K562 (cell line): Measurements from ENCODE around the gene CAMK2B. TPM values are rescaled to one million over a fixed set of nuclear protein-coding genes. Genes with fewer than 3 reads are reported as not detected.

Source experiments
- ZBTB1 ChIP-seq: sonication (generic); formaldehyde crosslinking; IDR thresholded peaks from 2 replicates; pipeline ENCODE4 v1.8.1; 2023; ENCODE audit warnings: missing genetic modification reagents, low read depth, mild to moderate bottlenecking, borderline replicate concordance
- ZNF444 ChIP-seq: fragments of 250-450 bp; sonication (Bioruptor Pico); IDR thresholded peaks from 2 replicates; pipeline ENCODE4 v1.4.0; 2020; ENCODE audit warnings: mild to moderate bottlenecking, moderate library complexity
- polyA plus RNA-seq, 8 experiments: library from polyadenylated mRNA; depleted of rRNA in 4 of 8; stranded (reverse) in 5 of 8; unstranded in 3 of 8; fragments of >200 nt; fragmentation: Nextera tagmentation in 2 of 8; fragmentation: Illumina TruSeq in 1 of 8; extraction: Ambion mirVana in 2 of 8; extraction: Trizol in 1 of 8; gene quantifications; 2 replicates each; pipeline versions ENCODE4 v1.2.1 to v1.2.3, GENCODE V29; 2011 to 2014; ENCODE audit warnings: inconsistent platforms in 1 of 8, missing spikeins in 1 of 8
- total RNA-seq, 7 experiments: library from RNA; depleted of rRNA in 6 of 7; stranded (reverse); fragments of >200 nt in 6 of 7; fragmentation: Illumina TruSeq in 2 of 7; extraction: Trizol in 2 of 7; gene quantifications; 2 replicates each; pipeline versions ENCODE4 v1.2.1 to v1.2.3, GENCODE V29; 2011 to 2021; ENCODE audit warnings: low replicate concordance in 1 of 7
- TF ChIP-seq, protein P1 (sequence below): fragments of 450-650 bp; IDR thresholded peaks from 2 replicates; pipeline ENCODE4 v1.6.1; 2016; ENCODE audit warnings: low read depth
- TF ChIP-seq, protein P2 (sequence below): conservative IDR thresholded peaks from 2 replicates; pipeline ENCODE4 v1.6.1; 2011; ENCODE audit warnings: low read depth, mild to moderate bottlenecking, low read length; ENCODE audit not compliant: control insufficient read depth

CAMK2B gene
- total and polyA plus RNA-seq, 9 of the 15 experiments (the other 6 are each of a cell fraction or from before 2014, with no cell fraction given), result 0.04 to 0.09 (median 0.05) TPM; not detected in 4

DNA sequence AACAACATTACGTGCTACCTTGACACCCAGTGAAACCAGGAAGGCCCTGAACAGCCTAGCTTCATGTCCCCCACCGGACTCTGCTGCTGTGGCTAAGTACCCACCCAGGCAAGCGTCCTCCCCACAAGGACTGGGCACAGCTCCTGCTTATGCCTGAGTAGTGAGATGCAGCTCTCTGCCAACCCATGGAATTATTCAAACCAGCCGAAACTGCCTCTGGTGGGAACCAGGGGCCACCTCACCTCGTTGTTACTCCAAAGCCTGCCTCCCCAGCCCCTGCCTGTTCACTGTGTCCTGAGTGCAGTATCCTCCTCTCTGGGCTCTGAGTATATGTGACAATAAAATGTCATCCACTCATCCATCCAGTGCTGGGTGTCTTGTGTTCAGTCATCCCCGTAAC, 52.4 kb downstream of the CAMK2B start (continued):
- TF ChIP-seq, protein P1, sequence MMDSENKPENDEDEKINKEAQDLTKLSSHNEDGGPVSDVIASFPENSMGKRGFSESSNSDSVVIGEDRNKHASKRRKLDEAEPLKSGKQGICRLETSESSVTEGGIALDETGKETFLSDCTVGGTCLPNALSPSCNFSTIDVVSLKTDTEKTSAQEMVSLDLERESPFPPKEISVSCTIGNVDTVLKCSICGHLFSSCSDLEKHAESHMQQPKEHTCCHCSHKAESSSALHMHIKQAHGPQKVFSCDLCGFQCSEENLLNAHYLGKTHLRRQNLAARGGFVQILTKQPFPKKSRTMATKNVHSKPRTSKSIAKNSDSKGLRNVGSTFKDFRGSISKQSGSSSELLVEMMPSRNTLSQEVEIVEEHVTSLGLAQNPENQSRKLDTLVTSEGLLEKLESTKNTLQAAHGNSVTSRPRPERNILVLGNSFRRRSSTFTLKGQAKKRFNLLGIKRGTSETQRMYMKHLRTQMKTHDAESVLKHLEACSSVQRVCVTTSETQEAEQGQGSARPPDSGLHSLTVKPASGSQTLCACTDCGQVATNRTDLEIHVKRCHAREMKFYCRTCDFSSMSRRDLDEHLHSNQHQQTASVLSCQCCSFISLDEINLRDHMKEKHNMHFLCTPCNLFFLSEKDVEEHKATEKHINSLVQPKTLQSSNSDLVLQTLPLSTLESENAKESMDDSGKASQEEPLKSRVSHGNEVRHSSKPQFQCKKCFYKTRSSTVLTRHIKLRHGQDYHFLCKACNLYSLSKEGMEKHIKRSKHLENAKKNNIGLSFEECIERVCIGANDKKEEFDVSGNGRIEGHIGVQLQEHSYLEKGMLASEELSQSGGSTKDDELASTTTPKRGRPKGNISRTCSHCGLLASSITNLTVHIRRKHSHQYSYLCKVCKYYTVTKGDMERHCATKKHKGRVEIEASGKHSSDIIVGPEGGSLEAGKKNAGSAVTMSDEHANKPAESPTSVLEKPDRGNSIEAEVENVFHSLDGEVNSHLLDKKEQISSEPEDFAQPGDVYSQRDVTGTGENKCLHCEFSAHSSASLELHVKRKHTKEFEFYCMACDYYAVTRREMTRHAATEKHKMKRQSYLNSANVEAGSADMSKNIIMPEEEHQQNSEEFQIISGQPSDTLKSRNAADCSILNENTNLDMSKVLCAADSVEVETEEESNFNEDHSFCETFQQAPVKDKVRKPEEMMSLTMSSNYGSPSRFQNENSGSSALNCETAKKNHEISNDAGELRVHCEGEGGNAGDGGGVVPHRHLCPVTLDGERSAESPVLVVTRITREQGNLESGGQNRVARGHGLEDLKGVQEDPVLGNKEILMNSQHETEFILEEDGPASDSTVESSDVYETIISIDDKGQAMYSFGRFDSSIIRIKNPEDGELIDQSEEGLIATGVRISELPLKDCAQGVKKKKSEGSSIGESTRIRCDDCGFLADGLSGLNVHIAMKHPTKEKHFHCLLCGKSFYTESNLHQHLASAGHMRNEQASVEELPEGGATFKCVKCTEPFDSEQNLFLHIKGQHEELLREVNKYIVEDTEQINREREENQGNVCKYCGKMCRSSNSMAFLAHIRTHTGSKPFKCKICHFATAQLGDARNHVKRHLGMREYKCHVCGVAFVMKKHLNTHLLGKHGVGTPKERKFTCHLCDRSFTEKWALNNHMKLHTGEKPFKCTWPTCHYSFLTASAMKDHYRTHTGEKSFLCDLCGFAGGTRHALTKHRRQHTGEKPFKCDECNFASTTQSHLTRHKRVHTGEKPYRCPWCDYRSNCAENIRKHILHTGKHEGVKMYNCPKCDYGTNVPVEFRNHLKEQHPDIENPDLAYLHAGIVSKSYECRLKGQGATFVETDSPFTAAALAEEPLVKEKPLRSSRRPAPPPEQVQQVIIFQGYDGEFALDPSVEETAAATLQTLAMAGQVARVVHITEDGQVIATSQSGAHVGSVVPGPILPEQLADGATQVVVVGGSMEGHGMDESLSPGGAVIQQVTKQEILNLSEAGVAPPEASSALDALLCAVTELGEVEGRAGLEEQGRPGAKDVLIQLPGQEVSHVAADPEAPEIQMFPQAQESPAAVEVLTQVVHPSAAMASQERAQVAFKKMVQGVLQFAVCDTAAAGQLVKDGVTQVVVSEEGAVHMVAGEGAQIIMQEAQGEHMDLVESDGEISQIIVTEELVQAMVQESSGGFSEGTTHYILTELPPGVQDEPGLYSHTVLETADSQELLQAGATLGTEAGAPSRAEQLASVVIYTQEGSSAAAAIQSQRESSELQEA, result no peak
- TF ChIP-seq, protein P2, sequence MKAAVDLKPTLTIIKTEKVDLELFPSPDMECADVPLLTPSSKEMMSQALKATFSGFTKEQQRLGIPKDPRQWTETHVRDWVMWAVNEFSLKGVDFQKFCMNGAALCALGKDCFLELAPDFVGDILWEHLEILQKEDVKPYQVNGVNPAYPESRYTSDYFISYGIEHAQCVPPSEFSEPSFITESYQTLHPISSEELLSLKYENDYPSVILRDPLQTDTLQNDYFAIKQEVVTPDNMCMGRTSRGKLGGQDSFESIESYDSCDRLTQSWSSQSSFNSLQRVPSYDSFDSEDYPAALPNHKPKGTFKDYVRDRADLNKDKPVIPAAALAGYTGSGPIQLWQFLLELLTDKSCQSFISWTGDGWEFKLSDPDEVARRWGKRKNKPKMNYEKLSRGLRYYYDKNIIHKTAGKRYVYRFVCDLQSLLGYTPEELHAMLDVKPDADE, result no peak
- TF ChIP-seq ZBTB1 (CRISPR knock-in tag) (no peak), ZNF444 (CRISPR knock-in tag) (no peak)
